ENCODE data around the gene UTP18. TPM values are rescaled to one million over a fixed set of nuclear protein-coding genes. Genes with fewer than 3 reads are reported as not detected.

Gene UTP18
- total and polyA plus RNA-seq, 2 of the 8 experiments (the other 6 are each of a cell fraction or from before 2014, with no cell fraction given) = 17.9 to 85.7 TPM

- H4K20me1 ChIP-seq (replicated peaks in 1 of 2; ENCODE audit: control insufficient read depth in 1 of 2, insufficient read depth in 2 of 2, low read length in 2 of 2) = peaks cover 7 to 8% of the 10 kb centered on the region in 2 experiments
- 88% methylated on average over 6 of the region's 6 CpGs; no CpG with 5 or more reads in 1 of the 2 experiments for WGBS, 2 experiments (ENCODE audit: extremely low coverage in 1 of 2, insufficient coverage in 1 of 2, insufficient read length in 1 of 2, insufficient replicate concordance in 2 of 2, low coverage in 1 of 2, low lambda C conversion rate in 2 of 2, missing lambda C conversion rate in 1 of 2)
Observed at GRCh38 chr17:51255673-51256072, 4.7 kb upstream of the UTP18 start.

More at GRCh38 chr17:51255673-51256072, 4.7 kb upstream of the UTP18 start:
- DNase-seq (ENCODE audit: low read depth in 1 of 2, low spot score in 2 of 2) (no peak), FAIRE-seq (no peak)
- Histone ChIP-seq H3K36me3 (ENCODE audit: control insufficient read depth in 2 of 4, insufficient read depth in 4 of 4, low read length in 3 of 4) (peaks cover 0 to 41% (median 13%) of the 10 kb centered on the region in 4 experiments; a peak in 5 of 8 replicates), H2AK5ac (ENCODE audit: low read depth, low read length) (no peak overlapping the region), H3K23me2 (ENCODE audit: low read depth, low read length) (peaks cover 13% of the 10 kb centered on the region), H3K56ac (replicated peaks; ENCODE audit: insufficient read length, low read depth, low read length) (no peak overlapping the region), H2AFZ (ENCODE audit: low read length) (no peak overlapping the region), H4K8ac (ENCODE audit: extremely low read depth, insufficient read depth, low read length) (no peak overlapping the region), H2BK20ac (ENCODE audit: low read length) (no peak overlapping the region), H3K4ac (replicated peaks; ENCODE audit: insufficient read length, low read depth, low read length) (no peak overlapping the region), H3K14ac (ENCODE audit: insufficient read length) (no peak overlapping the region), H2BK120ac (replicated peaks; ENCODE audit: low read depth, low read length) (no peak overlapping the region), H2BK12ac (ENCODE audit: low read depth, low read length) (no peak overlapping the region), H3K23ac (ENCODE audit: insufficient read length) (no peak overlapping the region), H3K9ac (replicated peaks in 1 of 4; ENCODE audit: extremely low read depth in 1 of 4, low read depth in 3 of 4, low read length in 3 of 4) (no peak overlapping the region), H3K18ac (ENCODE audit: extremely low read depth, low read length) (no peak overlapping the region), H3K9me3 (ENCODE audit: insufficient read depth in 2 of 2, low read depth in 1 of 2, low read length in 1 of 2) (no peaks in the 10 kb centered on the region), H3K79me2 (ENCODE audit: control insufficient read depth in 1 of 2, insufficient read depth in 2 of 2, low read length in 2 of 2) (peaks cover 30 to 87% of the 10 kb centered on the region in 2 experiments), H4K91ac (replicated peaks; ENCODE audit: insufficient read length, low read length) (no peak overlapping the region), H3K4me1 (replicated peaks in 1 of 4; ENCODE audit: control insufficient read depth in 3 of 4, insufficient read depth in 4 of 4, low read length in 3 of 4) (peaks cover 0 to 6% (median under 1%) of the 10 kb centered on the region in 4 experiments; a peak in 2 of 7 replicates), H4K5ac (ENCODE audit: insufficient read length, low read depth, low read length) (no peak overlapping the region), H3K4me3 (ENCODE audit: extremely low read depth in 1 of 4, insufficient read depth in 2 of 4, low read depth in 3 of 4, low read length in 4 of 4) (no peak overlapping the region), H2BK5ac (ENCODE audit: low read depth, low read length) (no peak overlapping the region), H3K4me2 (ENCODE audit: insufficient read depth in 1 of 2, low read depth in 2 of 2, low read length in 2 of 2) (no peak overlapping the region), H3K79me1 (ENCODE audit: low read depth, low read length) (no peaks in the 10 kb centered on the region), H2BK15ac (ENCODE audit: low read length) (no peak overlapping the region), H3K27ac (ENCODE audit: low read depth, low read length) (no peak overlapping the region), H3K27me3 (replicated peaks in 1 of 4; ENCODE audit: control insufficient read depth in 3 of 4, extremely low read depth in 1 of 4, insufficient read depth in 3 of 4, low read length in 3 of 4) (no peaks in the 10 kb centered on the region)
- CTCF ChIA-PET (ENCODE audit: partially characterized antibody) = interaction anchor here (0.6 kb wide), 1 partner anchor 21 kb away, joined by 3 read pairs; no protein-coding TSS in a partner anchor
- POLR2A ChIA-PET (ENCODE audit: partially characterized antibody) = interaction anchor here (0.8 to 1.3 kb wide), 4 partner anchors 8 to 60 kb away, joined by 3 to 4 read pairs (median 3); no protein-coding TSS in a partner anchor
- no peak for TF ChIP-seq BACH1 (IDR thresholded peaks at IDR 0.05; ENCODE audit: low read length)
- no peak for TF ChIP-seq NANOG (IDR thresholded peaks at IDR 0.05; ENCODE audit: insufficient read depth, low read depth, low read length, poor library complexity, severe bottlenecking)
- TF ChIP-seq SIRT6 (IDR thresholded peaks at IDR 0.05; ENCODE audit: low read length) = no peak
- TF ChIP-seq ZNF274 (IDR thresholded peaks at IDR 0.05; ENCODE audit: borderline replicate concordance, extremely low read depth, low read length) = no peak
- no peak for TF ChIP-seq TBP (IDR thresholded peaks at IDR 0.05; ENCODE audit: low read depth, low read length)
- no peak for TF ChIP-seq YY1 (IDR thresholded peaks at IDR 0.05; ENCODE audit: low read depth, low read length)
- TF ChIP-seq FOSL1 (IDR thresholded peaks at IDR 0.05; ENCODE audit: insufficient read depth, low read depth, low read length) = no peak
- TF ChIP-seq ASH2L (IDR thresholded peaks at IDR 0.05; ENCODE audit: low read length) = no peak
- TF ChIP-seq CREB1 (IDR thresholded peaks at IDR 0.05) = no peak
- TF ChIP-seq, protein P1, sequence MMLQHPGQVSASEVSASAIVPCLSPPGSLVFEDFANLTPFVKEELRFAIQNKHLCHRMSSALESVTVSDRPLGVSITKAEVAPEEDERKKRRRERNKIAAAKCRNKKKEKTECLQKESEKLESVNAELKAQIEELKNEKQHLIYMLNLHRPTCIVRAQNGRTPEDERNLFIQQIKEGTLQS (IDR thresholded peaks at IDR 0.05; ENCODE audit: insufficient read depth, low read depth, low read length) = no peak
- TF ChIP-seq POLR2A (IDR thresholded peaks at IDR 0.05; ENCODE audit: control extremely low read depth in 1 of 2, low read depth in 2 of 2, low read length in 2 of 2) = no peak
- TF ChIP-seq KDM5A (IDR thresholded peaks at IDR 0.05; ENCODE audit: low read length) = no peak
